H1 (cell line): ENCODE measurements around the gene GALNT9. TPM values are rescaled to one million over a fixed set of nuclear protein-coding genes. Genes with fewer than 3 reads are reported as not detected.

ENCODE experiments used
- EP300 ChIP-seq, 2 experiments: IDR thresholded peaks; 1 replicate in 1 of 2; 2 replicates in 1 of 2; pipeline ENCODE4 v1.6.1; 2011 to 2012; ENCODE audit warnings: low read depth in 2 of 2, low read length in 2 of 2, mild to moderate bottlenecking in 2 of 2, borderline replicate concordance in 1 of 2, inconsistent platforms in 1 of 2, moderate library complexity in 1 of 2
- EZH2 ChIP-seq: fragments of 200-600 bp; sonication (generic); IDR thresholded peaks from 2 replicates; pipeline ENCODE4 v1.7.1; 2012; ENCODE audit warnings: low read depth, mild to moderate bottlenecking, moderate library complexity, low read length, inconsistent platforms; ENCODE audit not compliant: severe bottlenecking
- HDAC6 ChIP-seq: IDR thresholded peaks from one replicate; pipeline ENCODE4 v1.7.1; 2012; ENCODE audit warnings: low read depth, mild to moderate bottlenecking, inconsistent platforms, low read length, moderate library complexity
- POU5F1 ChIP-seq: IDR thresholded peaks from 2 replicates; pipeline ENCODE4 v1.6.1; 2011; ENCODE audit warnings: low read depth, mild to moderate bottlenecking, low read length, moderate library complexity
- SIRT6 ChIP-seq: IDR thresholded peaks from one replicate; pipeline ENCODE4 v1.7.1; 2012; ENCODE audit warnings: low read length, inconsistent platforms
- TAF1 ChIP-seq: IDR thresholded peaks from 2 replicates; pipeline ENCODE4 v1.6.1; 2011; ENCODE audit warnings: mild to moderate bottlenecking, low read depth, low read length
- YY1 ChIP-seq: IDR thresholded peaks from 2 replicates; pipeline ENCODE4 v1.6.1; 2011; ENCODE audit warnings: low read depth, mild to moderate bottlenecking, low read length
- polyA plus RNA-seq, 7 experiments: library from polyadenylated mRNA; depleted of rRNA in 3 of 7; stranded (reverse) in 5 of 7; unstranded in 2 of 7; fragments of >200 nt in 5 of 7; fragments of 200-250 nt in 2 of 7; gene quantifications; 1 replicate in 5 of 7; 2 replicates in 1 of 7; 4 replicates in 1 of 7; pipeline versions ENCODE4 v1.2.1 to v1.2.3, GENCODE V29; 2011 to 2013; ENCODE audit warnings: missing spikeins in 2 of 7, mixed read lengths in 2 of 7
- total RNA-seq: library from RNA; stranded (reverse); fragmentation: NEBNext Ultra II Directional; extraction: Animal tissue kit (Norgen Biotek cat#: 25700); gene quantifications from 2 replicates; pipeline ENCODE4 v1.2.1, GENCODE V29; 2021
- TF ChIP-seq, protein P1 (sequence below): IDR thresholded peaks from 2 replicates; pipeline ENCODE4 v1.6.1; 2011; ENCODE audit warnings: low read length, improper control_type of control experiment

GALNT9 gene
- total and polyA plus RNA-seq, 2 of the 8 experiments (the other 6 are each of a cell fraction or from before 2014, with no cell fraction given): 2.0 to 3.6 TPM

- TF ChIP-seq EZH2 (no peak), SIRT6 (no peak), POU5F1 (no peak), YY1 (no peak), EP300 (IDR thresholded peaks at IDR 0.05; ENCODE audit: borderline replicate concordance in 1 of 2, low read depth in 2 of 2, low read length in 2 of 2) (no peak), HDAC6 (no peak), TAF1 (no peak)
- TF ChIP-seq, protein P1, sequence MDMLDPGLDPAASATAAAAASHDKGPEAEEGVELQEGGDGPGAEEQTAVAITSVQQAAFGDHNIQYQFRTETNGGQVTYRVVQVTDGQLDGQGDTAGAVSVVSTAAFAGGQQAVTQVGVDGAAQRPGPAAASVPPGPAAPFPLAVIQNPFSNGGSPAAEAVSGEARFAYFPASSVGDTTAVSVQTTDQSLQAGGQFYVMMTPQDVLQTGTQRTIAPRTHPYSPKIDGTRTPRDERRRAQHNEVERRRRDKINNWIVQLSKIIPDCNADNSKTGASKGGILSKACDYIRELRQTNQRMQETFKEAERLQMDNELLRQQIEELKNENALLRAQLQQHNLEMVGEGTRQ: no peak
These were observed 9.9 kb downstream of the GALNT9 start (continued) for GRCh38 chr12:132319359-132319950.
